ENCODE measurements around the gene HOXA1. TPM values are rescaled to one million over a fixed set of nuclear protein-coding genes. Genes with fewer than 3 reads are reported as not detected.

Gene HOXA1
- total and polyA plus RNA-seq, 4 experiments from 2014 or later = 0.49 to 0.75 (median 0.70) TPM

DNA sequence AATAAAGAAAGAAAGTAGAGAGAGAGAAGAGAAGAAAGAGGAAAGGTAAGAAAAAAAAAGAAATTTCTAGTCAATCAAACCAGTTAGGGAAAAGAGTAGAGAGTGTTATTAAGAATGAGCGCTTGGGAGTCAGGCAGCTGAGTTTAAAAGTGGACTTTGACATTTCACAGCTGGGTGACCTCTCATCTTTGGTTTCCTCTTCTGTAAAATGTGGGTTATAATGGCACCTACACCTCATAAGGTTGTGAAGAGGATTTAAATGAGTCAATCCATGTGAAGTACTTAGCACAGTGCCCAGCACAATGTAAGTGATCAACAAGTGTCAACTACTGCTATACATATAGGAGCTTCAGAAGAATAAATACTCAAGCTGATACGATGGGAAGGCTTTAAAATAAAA lies 12.2 kb downstream of the HOXA1 start:
- no peak overlapping the region for H3K27ac Mint-ChIP-seq
- ChIA-PET POLR2A (ENCODE audit: partially characterized antibody) (no interaction called here), CTCF (ENCODE audit: partially characterized antibody) (interaction anchor here (0.6 kb wide), 1 partner anchor 27 kb away, joined by 3 read pairs; no protein-coding TSS in a partner anchor)
- peaks cover 6% of the 10 kb centered on the region for H3K4me1 ChIP-seq (ENCODE audit: insufficient read depth, low read length)
- peaks cover 22 to 23% of the 10 kb centered on the region in 2 donors for H3K27me3 Mint-ChIP-seq
- H3K4me3 ChIP-seq (ENCODE audit: low read length in 2 of 2) = no peak overlapping the region
- no peak for DNase-seq
- peaks cover 14% of the 10 kb centered on the region for H3K27me3 ChIP-seq (ENCODE audit: insufficient read depth, low read length)
- peaks cover 0 to 4% (median 0%) of the 10 kb centered on the region in 8 donors for H3K9me3 Mint-ChIP-seq
- H3K9me3 ChIP-seq (ENCODE audit: control insufficient read depth in 1 of 2, low read length in 2 of 2) = no peaks in the 10 kb centered on the region
- no peak overlapping the region for H3K27ac ChIP-seq (ENCODE audit: low read depth, low read length)
- no peaks in the 10 kb centered on the region for H3K36me3 Mint-ChIP-seq
- intact Hi-C loops (cut with micrococcal nuclease) = no loop called here
- peaks cover 0 to 16% (median 4%) of the 10 kb centered on the region in 4 donors for H3K4me1 Mint-ChIP-seq
- H3K36me3 ChIP-seq (ENCODE audit: insufficient read depth, low read length) = no peaks in the 10 kb centered on the region
- H3K4me3 Mint-ChIP-seq = no peak overlapping the region

DNA sequence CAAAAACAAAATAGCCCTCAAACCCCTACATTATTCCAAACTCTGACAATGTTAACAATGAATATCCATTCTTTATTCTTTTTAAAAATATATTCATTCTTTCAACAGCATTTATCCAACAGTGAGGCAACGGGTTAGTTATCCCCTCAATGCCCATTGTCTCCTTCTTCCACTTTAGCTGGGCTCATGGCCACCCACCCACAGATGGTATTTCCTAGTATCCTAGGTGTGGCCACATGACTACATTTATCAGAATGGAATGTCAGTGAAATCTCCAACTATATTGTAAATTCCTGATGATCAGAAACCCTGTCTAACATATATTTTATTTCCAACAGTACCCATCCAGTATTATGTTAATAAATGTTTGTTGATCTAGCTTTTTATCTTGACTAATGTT lies 13.6 kb downstream of the HOXA1 start:
- Histone ChIP-seq H3K27ac (ENCODE audit: low read depth, low read length) (no peak overlapping the region), H3K9me3 (ENCODE audit: control insufficient read depth in 1 of 2, low read length in 2 of 2) (no peaks in the 10 kb centered on the region), H3K27me3 (ENCODE audit: insufficient read depth, low read length) (peaks cover 4% of the 10 kb centered on the region), H3K4me1 (ENCODE audit: insufficient read depth, low read length) (no peaks in the 10 kb centered on the region), H3K4me3 (ENCODE audit: low read length in 2 of 2) (no peak overlapping the region), H3K36me3 (ENCODE audit: insufficient read depth, low read length) (no peaks in the 10 kb centered on the region)
- Mint-ChIP-seq H3K36me3 (no peaks in the 10 kb centered on the region), H3K9me3 (peaks cover 0 to under 1% (median 0%) of the 10 kb centered on the region in 8 donors), H3K4me1 (peaks cover 0 to under 1% (median 0%) of the 10 kb centered on the region in 4 donors), H3K27me3 (peaks cover 12 to 17% of the 10 kb centered on the region in 2 donors), H3K4me3 (no peak overlapping the region), H3K27ac (no peak overlapping the region)
- ChIA-PET CTCF (ENCODE audit: partially characterized antibody) (no interaction called here), POLR2A (ENCODE audit: partially characterized antibody) (no interaction called here)
- intact Hi-C loops (cut with micrococcal nuclease) = no loop called here
- DNase-seq = no peak

DNA sequence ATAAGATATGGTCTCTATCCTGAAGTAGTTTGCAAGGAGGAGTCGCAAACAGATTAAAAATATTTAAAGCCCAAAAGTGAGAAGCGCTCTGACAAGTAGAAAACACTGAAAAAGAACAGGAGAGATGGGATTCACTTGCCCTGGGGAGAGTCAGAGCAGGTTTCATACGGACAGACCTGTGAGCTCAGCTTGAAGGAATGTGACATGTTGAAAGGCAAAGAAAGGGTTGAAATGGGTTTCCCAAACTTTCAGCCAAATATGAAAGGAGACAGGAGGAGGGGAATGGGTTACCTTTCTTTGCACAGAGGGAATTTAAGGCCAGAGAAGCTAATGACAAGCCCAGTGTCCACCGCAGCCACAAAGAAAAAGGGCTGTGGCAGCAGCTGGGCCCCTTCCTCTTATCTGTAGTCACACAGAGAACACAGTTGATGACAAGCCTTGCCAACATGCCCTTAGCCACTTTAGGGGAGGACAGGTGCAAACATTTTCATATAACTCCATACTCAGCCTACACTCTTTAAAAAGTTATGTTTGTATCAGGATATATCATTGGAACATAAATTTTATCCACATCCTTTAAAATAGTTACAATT lies 14.9 kb downstream of the HOXA1 start:
- ChIA-PET CTCF (ENCODE audit: partially characterized antibody) (no interaction called here), POLR2A (ENCODE audit: partially characterized antibody) (no interaction called here)
- no peaks in the 10 kb centered on the region for H3K4me1 Mint-ChIP-seq
- no peak for DNase-seq
- Histone ChIP-seq H3K4me1 (ENCODE audit: insufficient read depth, low read length) (no peaks in the 10 kb centered on the region), H3K36me3 (ENCODE audit: insufficient read depth, low read length) (no peaks in the 10 kb centered on the region), H3K9me3 (ENCODE audit: control insufficient read depth in 1 of 2, low read length in 2 of 2) (no peaks in the 10 kb centered on the region), H3K27me3 (ENCODE audit: insufficient read depth, low read length) (peaks cover 1% of the 10 kb centered on the region), H3K4me3 (ENCODE audit: low read length in 2 of 2) (no peak overlapping the region), H3K27ac (ENCODE audit: low read depth, low read length) (no peak overlapping the region)
- H3K9me3 Mint-ChIP-seq = peaks cover 0 to 2% (median 0%) of the 10 kb centered on the region in 8 donors
- no peaks in the 10 kb centered on the region for H3K36me3 Mint-ChIP-seq
- H3K27me3 Mint-ChIP-seq = peaks cover 11 to 16% of the 10 kb centered on the region in 2 donors
- no peak overlapping the region for H3K27ac Mint-ChIP-seq
- intact Hi-C loops (cut with micrococcal nuclease) = no loop called here
- H3K4me3 Mint-ChIP-seq = no peak overlapping the region

DNA sequence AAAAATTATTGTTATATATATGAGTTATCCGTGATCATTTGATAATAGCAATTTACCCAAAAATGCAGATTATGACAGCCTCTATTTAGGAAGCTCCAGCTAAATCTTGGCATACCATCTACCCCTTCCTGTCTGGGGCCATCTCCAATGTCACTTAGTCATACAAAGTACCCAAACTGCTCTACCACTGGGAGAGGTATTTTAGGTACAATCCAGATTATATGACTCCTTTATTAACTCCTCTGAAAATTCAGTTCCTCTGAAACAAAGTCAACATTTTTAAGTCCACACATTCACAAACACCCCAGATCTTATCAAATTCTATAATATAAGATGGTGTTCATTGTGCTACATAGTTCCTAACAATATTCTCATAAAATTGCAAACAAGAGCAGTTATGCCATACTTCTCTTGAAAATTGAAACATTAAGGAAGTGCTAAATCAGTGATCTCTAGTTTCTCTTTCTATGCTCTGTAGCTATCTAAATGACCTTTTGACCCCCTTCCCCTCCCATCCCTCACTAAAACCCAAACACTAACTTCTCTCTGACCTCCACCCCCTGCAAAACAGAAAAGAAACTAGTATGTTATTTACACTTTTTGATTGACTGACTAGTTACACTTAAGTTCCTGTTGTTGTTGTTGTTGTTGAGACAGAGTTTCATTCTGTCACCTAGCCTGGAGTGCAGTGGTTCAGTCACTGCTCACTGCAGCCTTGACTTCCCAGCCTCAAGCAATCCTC lies 16.4 kb downstream of the HOXA1 start:
- H3K36me3 ChIP-seq (ENCODE audit: insufficient read depth, low read length) = no peaks in the 10 kb centered on the region
- H3K9me3 ChIP-seq (ENCODE audit: control insufficient read depth in 1 of 2, low read length in 2 of 2) = no peaks in the 10 kb centered on the region
- no peaks in the 10 kb centered on the region for H3K36me3 Mint-ChIP-seq
- ChIA-PET CTCF (ENCODE audit: partially characterized antibody) (no interaction called here), POLR2A (ENCODE audit: partially characterized antibody) (no interaction called here)
- peaks cover 14 to 17% of the 10 kb centered on the region in 2 donors for H3K27me3 Mint-ChIP-seq
- no peak overlapping the region for H3K4me3 ChIP-seq (ENCODE audit: low read length in 2 of 2)
- no peak overlapping the region for H3K27ac ChIP-seq (ENCODE audit: low read depth, low read length)
- intact Hi-C loops (cut with micrococcal nuclease) = no loop called here
- H3K4me1 Mint-ChIP-seq = no peaks in the 10 kb centered on the region
- no peak overlapping the region for H3K4me3 Mint-ChIP-seq
- H3K4me1 ChIP-seq (ENCODE audit: insufficient read depth, low read length) = no peaks in the 10 kb centered on the region
- H3K27me3 ChIP-seq (ENCODE audit: insufficient read depth, low read length) = no peaks in the 10 kb centered on the region
- peaks cover 0 to 2% (median 0%) of the 10 kb centered on the region in 8 donors for H3K9me3 Mint-ChIP-seq
- no peak for DNase-seq
- peak overlapping the region in 1 of 7 donors; percentile 28 for H3K27ac Mint-ChIP-seq

DNA sequence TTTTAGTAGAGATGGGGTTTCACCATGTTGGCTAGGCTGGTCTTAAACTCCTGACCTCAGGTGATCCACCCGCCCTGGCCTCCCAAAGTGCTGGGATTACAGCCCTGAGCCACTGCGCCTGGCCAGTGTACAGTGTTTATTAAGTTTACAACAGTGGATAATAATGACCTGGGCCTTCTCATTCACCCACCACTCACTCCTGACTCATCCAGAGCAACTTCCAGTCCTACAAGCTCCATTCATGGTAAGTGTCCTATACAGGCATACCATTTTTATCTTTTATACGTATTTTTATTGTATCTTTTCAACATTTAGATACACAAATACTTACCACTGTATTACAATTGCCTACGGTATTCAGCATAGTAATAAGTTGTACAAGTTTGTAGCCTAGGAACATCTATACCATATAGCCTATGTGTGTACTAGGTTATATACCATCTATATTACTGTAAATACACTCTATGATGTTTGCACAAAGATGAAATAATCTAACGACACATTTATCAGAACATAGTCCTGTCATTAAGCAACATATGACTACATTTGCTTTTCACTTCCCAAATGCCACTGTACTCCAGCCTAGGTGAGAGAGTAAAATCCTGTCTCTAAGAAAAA lies 17.1 kb downstream of the HOXA1 start:
- no peaks in the 10 kb centered on the region for H3K4me1 Mint-ChIP-seq
- intact Hi-C loops (cut with micrococcal nuclease) = no loop called here
- Histone ChIP-seq H3K27ac (ENCODE audit: low read depth, low read length) (no peak overlapping the region), H3K4me1 (ENCODE audit: insufficient read depth, low read length) (no peaks in the 10 kb centered on the region), H3K36me3 (ENCODE audit: insufficient read depth, low read length) (no peaks in the 10 kb centered on the region), H3K27me3 (ENCODE audit: insufficient read depth, low read length) (no peaks in the 10 kb centered on the region), H3K9me3 (ENCODE audit: control insufficient read depth in 1 of 2, low read length in 2 of 2) (no peaks in the 10 kb centered on the region), H3K4me3 (ENCODE audit: low read length in 2 of 2) (no peak overlapping the region)
- H3K27ac Mint-ChIP-seq = no peak overlapping the region
- H3K4me3 Mint-ChIP-seq = no peak overlapping the region
- CTCF ChIA-PET (ENCODE audit: partially characterized antibody) = no interaction called here
- POLR2A ChIA-PET (ENCODE audit: partially characterized antibody) = no interaction called here
- peaks cover 0 to 2% (median 0%) of the 10 kb centered on the region in 8 donors for H3K9me3 Mint-ChIP-seq
- no peak for DNase-seq
- H3K27me3 Mint-ChIP-seq = peaks cover 11 to 15% of the 10 kb centered on the region in 2 donors
- H3K36me3 Mint-ChIP-seq = no peaks in the 10 kb centered on the region

DNA sequence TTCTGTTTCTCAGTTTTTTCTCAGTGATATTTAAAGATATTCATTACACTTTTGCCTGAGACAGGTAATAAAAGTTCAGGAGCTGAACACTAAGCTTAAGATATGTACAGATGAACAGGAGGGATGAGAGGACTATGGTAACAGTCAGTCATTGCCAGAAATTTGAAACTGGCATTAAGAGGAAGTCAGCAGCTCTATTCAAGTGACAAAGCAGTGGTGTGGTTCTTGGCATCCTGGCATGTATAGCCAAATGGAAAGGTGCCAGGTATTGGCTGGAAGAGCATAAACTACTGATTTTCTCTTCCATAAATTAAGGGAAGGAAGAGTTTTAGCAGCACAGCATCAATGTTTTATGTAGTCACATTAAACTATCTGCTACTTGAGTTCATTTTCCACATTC lies 22.7 kb downstream of the HOXA1 start:
- H3K4me1 ChIP-seq (ENCODE audit: insufficient read depth, low read length) = no peaks in the 10 kb centered on the region
- Mint-ChIP-seq H3K27me3 (peaks cover 15 to 17% of the 10 kb centered on the region in 2 donors), H3K4me1 (no peaks in the 10 kb centered on the region), H3K9me3 (peaks cover 0 to 2% (median 0%) of the 10 kb centered on the region in 8 donors), H3K36me3 (no peaks in the 10 kb centered on the region), H3K4me3 (no peak overlapping the region), H3K27ac (no peak overlapping the region)
- no peak for DNase-seq
- H3K27me3 ChIP-seq (ENCODE audit: insufficient read depth, low read length) = no peaks in the 10 kb centered on the region
- no peaks in the 10 kb centered on the region for H3K9me3 ChIP-seq (ENCODE audit: control insufficient read depth in 1 of 2, low read length in 2 of 2)
- POLR2A ChIA-PET (ENCODE audit: partially characterized antibody) = no interaction called here
- H3K4me3 ChIP-seq (ENCODE audit: low read length in 2 of 2) = no peak overlapping the region
- H3K36me3 ChIP-seq (ENCODE audit: insufficient read depth, low read length) = no peaks in the 10 kb centered on the region
- H3K27ac ChIP-seq (ENCODE audit: low read depth, low read length) = no peak overlapping the region
- intact Hi-C loops (cut with micrococcal nuclease) = no loop called here
- CTCF ChIA-PET (ENCODE audit: partially characterized antibody) = no interaction called here

DNA sequence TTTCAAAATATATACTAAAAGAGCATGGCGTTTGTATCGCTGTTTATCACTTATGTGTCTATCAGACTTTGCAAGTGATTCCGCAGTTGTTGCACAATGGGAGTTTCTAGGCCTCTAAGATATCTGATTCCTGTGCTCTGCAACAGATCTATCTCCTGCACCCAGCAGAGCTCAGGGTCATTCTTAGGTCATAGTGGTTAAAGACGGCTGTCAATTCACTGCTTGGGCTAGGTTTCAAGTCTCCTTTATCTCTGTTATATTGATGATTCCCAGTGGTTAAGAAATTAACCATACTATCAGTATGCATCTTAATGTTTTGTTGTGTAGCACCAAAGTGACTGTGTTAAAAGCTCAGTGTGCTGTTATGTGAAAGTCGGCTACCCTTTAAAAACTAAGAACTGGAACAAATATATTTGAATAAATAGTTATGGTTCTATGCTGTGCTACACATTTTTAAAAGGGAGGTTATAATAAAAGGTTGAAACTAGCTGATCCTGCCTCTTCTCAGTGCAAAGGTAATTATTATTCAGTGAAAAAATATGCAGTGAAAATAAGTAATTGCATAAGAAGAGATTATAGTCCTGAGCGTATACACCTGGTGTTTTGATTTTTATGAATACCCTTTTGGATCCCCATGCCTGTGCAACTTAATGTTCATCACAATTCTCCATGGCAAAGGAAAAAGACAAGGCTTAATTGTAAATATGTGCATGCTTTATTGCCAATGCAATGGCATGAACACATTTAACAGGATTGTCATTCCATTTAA lies 24.0 kb downstream of the HOXA1 start:
- no peak overlapping the region for H3K4me3 Mint-ChIP-seq
- H3K9me3 ChIP-seq (ENCODE audit: control insufficient read depth in 1 of 2, low read length in 2 of 2) = no peaks in the 10 kb centered on the region
- DNase-seq = no peak
- ChIA-PET CTCF (ENCODE audit: partially characterized antibody) (no interaction called here), POLR2A (ENCODE audit: partially characterized antibody) (no interaction called here)
- H3K9me3 Mint-ChIP-seq = peaks cover 0 to 2% (median 0%) of the 10 kb centered on the region in 8 donors
- H3K4me3 ChIP-seq (ENCODE audit: low read length in 2 of 2) = no peak overlapping the region
- no peaks in the 10 kb centered on the region for H3K27me3 ChIP-seq (ENCODE audit: insufficient read depth, low read length)
- no peaks in the 10 kb centered on the region for H3K36me3 Mint-ChIP-seq
- H3K27ac ChIP-seq (ENCODE audit: low read depth, low read length) = no peak overlapping the region
- peaks cover 17 to 20% of the 10 kb centered on the region in 2 donors for H3K27me3 Mint-ChIP-seq
- H3K27ac Mint-ChIP-seq = no peak overlapping the region
- intact Hi-C loops (cut with micrococcal nuclease) = no loop called here
- H3K36me3 ChIP-seq (ENCODE audit: insufficient read depth, low read length) = no peaks in the 10 kb centered on the region
- H3K4me1 ChIP-seq (ENCODE audit: insufficient read depth, low read length) = no peaks in the 10 kb centered on the region
- no peaks in the 10 kb centered on the region for H3K4me1 Mint-ChIP-seq

All from CD4-positive, alpha-beta memory T cell (primary cell).